ENCODE data around the gene MRPL48. TPM values are rescaled to one million over a fixed set of nuclear protein-coding genes. Genes with fewer than 3 reads are reported as not detected.

MRPL48 gene
- total RNA-seq, 4 donors from 2014 or later: 15.2 to 26.4 (median 21.0) TPM

DNA sequence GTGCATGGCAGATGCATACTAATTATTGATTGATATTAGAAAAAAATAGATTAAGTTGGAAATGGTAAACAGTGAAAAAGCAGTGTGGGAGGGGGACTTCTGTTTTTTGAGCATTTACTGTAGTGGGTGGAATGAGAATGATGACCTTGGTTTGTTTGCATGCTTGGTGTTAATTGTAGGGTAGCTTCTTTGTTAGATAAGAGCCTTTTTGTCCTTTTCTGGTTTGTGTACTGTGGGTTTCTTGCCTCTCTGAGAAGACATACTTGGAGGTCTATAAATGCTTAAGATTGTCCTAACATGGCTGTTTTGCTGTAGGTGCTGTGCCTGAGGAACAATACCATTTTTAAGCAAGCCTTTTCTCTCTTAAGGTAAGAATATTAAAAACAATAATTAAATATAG lies 17.0 kb downstream of the MRPL48 start:
- TF ChIP-seq, protein P1, sequence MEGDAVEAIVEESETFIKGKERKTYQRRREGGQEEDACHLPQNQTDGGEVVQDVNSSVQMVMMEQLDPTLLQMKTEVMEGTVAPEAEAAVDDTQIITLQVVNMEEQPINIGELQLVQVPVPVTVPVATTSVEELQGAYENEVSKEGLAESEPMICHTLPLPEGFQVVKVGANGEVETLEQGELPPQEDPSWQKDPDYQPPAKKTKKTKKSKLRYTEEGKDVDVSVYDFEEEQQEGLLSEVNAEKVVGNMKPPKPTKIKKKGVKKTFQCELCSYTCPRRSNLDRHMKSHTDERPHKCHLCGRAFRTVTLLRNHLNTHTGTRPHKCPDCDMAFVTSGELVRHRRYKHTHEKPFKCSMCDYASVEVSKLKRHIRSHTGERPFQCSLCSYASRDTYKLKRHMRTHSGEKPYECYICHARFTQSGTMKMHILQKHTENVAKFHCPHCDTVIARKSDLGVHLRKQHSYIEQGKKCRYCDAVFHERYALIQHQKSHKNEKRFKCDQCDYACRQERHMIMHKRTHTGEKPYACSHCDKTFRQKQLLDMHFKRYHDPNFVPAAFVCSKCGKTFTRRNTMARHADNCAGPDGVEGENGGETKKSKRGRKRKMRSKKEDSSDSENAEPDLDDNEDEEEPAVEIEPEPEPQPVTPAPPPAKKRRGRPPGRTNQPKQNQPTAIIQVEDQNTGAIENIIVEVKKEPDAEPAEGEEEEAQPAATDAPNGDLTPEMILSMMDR (IDR thresholded peaks at IDR 0.05): no peak
- TF ChIP-seq POLR2A (IDR thresholded peaks at IDR 0.05): no peak
- no peak overlapping the region for H3K4me3 ChIP-seq (ENCODE audit: low read depth, poor library complexity, severe bottlenecking)
- DNase-seq (ENCODE audit: low spot score in 2 of 2): no peak
- intact Hi-C loops (cut with DNase I; ENCODE audit: low total_unique reads): no loop called here

DNA sequence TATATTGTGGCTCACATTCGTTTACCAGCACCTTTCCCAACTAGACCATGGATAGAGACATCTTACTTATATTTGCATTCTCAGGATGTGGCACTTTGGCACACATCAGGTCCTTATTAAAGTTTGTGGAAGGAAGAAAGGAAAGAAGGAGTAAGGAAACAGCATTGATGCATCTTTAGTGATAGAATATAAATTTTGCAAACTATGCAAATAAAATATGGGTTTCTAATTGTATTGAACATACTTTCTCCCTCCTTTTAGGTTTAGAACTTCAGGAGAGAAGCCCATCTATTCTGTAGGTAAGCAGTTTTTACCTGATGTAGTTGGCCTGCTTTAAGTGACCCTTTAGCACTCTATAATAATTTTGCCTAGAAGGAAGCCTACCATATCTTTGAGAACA lies 20.4 kb downstream of the MRPL48 start:
- H3K4me3 ChIP-seq (ENCODE audit: low read depth, poor library complexity, severe bottlenecking): no peak overlapping the region
- 74 to 90% methylated on average over 1 of the region's 1 CpG for WGBS, 2 donors
- no peak for DNase-seq (ENCODE audit: low spot score in 2 of 2)
- TF ChIP-seq, protein P1 (IDR thresholded peaks at IDR 0.05): no peak
- TF ChIP-seq POLR2A (IDR thresholded peaks at IDR 0.05): no peak
- intact Hi-C loops (cut with DNase I; ENCODE audit: low total_unique reads): no loop called here

DNA sequence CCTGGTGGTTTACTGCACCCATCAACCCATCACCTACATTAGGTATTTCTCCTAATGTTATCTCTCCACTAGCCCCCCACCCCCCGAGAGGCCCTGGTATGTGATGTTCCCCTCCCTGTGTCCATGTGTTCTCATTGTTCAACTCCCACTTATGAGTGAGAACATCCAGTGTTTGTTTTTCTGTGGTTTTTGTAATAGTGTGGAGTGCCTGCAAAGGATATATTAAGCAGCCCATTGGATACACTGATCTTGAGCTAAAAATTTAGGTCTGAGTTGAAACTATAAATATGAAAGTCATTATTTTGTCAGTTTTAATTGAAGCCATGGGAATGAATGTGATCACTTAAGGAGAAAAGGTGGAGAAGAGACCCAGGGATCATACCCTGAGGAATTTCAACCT lies 23.0 kb downstream of the MRPL48 start:
- intact Hi-C loops (cut with DNase I; ENCODE audit: low total_unique reads): no loop called here
- WGBS, 2 donors: 76 to 83% methylated on average over 1 of the region's 1 CpG
- no peak for TF ChIP-seq POLR2A (IDR thresholded peaks at IDR 0.05)
- TF ChIP-seq, protein P1 (IDR thresholded peaks at IDR 0.05): no peak
- no peak for DNase-seq (ENCODE audit: low spot score in 2 of 2)
- no peak overlapping the region for H3K4me3 ChIP-seq (ENCODE audit: low read depth, poor library complexity, severe bottlenecking)

DNA sequence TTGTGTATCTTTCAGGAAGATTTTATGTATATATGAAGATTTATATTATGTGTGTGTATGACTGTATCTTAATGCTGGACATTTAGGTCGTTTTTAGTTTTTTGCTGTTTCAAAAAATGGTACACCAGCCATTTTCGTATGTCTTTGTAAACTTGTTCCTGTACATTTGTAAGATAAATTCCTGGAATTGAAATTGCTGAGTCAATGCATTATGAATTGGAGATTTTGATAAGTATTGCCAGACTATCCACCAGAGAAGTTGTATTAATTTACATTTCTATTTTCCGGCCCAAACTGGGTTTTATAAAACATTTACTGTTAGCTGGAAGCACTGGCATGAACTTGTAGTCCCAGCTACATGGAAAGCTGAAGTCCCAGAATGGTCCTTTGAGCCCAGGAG lies 24.6 kb downstream of the MRPL48 start:
- no peak overlapping the region for H3K4me3 ChIP-seq (ENCODE audit: low read depth, poor library complexity, severe bottlenecking)
- intact Hi-C loops (cut with DNase I; ENCODE audit: low total_unique reads): no loop called here
- no peak for TF ChIP-seq POLR2A (IDR thresholded peaks at IDR 0.05)
- TF ChIP-seq, protein P1 (IDR thresholded peaks at IDR 0.05): no peak
- 89 to 91% methylated on average over 3 of the region's 3 CpGs for WGBS, 2 donors
- DNase-seq (ENCODE audit: low spot score in 2 of 2): no peak

DNA sequence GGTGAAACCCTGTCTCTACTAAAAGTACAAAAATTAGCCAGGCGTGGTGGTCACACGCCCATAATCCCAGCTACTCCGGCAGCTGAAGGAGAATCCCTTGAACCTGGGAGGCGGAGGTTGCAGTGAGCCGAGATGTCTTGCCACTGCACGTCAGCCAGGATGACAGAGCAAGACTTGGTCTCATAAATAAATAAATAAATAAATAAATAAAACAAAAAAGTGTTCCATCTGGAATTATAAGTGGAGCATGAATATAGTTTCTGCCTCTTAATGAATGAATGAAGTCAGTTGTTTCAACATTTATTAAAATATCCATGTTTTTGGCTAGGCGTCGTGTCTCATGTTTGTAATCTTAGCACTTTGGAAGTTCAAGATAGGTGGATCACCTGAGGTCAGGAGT lies 27.1 kb downstream of the MRPL48 start:
- intact Hi-C loops (cut with DNase I; ENCODE audit: low total_unique reads): no loop called here
- WGBS, 2 donors: 96 to 97% methylated on average over 8 of the region's 8 CpGs
- no peak for TF ChIP-seq POLR2A (IDR thresholded peaks at IDR 0.05)
- TF ChIP-seq, protein P1 (IDR thresholded peaks at IDR 0.05): no peak
- H3K4me3 ChIP-seq (ENCODE audit: low read depth, poor library complexity, severe bottlenecking): no peak overlapping the region
- DNase-seq (ENCODE audit: low spot score in 2 of 2): no peak

DNA sequence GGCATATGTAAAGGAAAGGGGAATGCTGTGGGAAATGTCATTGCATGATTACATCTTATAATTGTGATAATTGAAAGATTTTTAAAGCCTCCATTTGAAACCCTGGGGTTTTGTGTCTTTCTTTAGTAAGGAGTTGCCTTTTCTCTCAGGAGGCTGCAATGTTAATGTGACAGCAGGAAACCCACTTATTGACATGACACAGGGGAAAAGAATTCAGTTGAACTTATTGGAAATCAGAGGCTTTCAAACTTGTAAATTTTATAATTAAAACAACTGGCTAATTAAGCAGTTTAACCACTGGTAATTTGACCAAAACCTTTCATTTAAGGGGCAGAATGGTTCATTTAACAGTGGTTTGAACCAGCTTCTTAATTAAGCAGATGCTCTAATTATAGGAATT lies 31.2 kb downstream of the MRPL48 start:
- no peak for DNase-seq (ENCODE audit: low spot score in 2 of 2)
- H3K4me3 ChIP-seq (ENCODE audit: low read depth, poor library complexity, severe bottlenecking): no peak overlapping the region
- no peak for TF ChIP-seq POLR2A (IDR thresholded peaks at IDR 0.05)
- TF ChIP-seq, protein P1 (IDR thresholded peaks at IDR 0.05): no peak
- intact Hi-C loops (cut with DNase I; ENCODE audit: low total_unique reads): no loop called here

All from lower leg skin (tissue), 4 donors.